HepG2 (cell line): ENCODE data around the gene RPUSD4. TPM values are rescaled to one million over a fixed set of nuclear protein-coding genes. Genes with fewer than 3 reads are reported as not detected.
A peak's percentile ranks its signal among the peaks of the same experiment; 100 is the strongest.

Source experiments
- CREBL2 ChIP-seq: sonication (generic); formaldehyde crosslinking; IDR thresholded peaks from 2 replicates; pipeline ENCODE4 v1.8.1; 2023; ENCODE audit warnings: missing genetic modification reagents, mild to moderate bottlenecking, borderline replicate concordance
- DMAP1 ChIP-seq: IDR thresholded peaks from 2 replicates; pipeline ENCODE4 v1.6.1; 2016
- ELF1 ChIP-seq: sonication (generic); formaldehyde crosslinking; IDR thresholded peaks from 2 replicates; pipeline ENCODE4 v1.4.0; 2020; ENCODE audit warnings: missing genetic modification reagents
- FOXK1 ChIP-seq: sonication (generic); formaldehyde crosslinking; IDR thresholded peaks from 2 replicates; pipeline ENCODE4 v1.4.0; 2020; ENCODE audit warnings: low read depth, missing genetic modification reagents, borderline replicate concordance
- HHEX ChIP-seq: IDR thresholded peaks from 2 replicates; pipeline ENCODE4 v1.6.1; 2016; ENCODE audit warnings: control low read depth
- KDM5B ChIP-seq: sonication (generic); formaldehyde crosslinking; IDR thresholded peaks from 2 replicates; pipeline ENCODE4 v1.4.0; 2020; ENCODE audit warnings: missing genetic modification reagents, mild to moderate bottlenecking, borderline replicate concordance
- NRL ChIP-seq: sonication (generic); formaldehyde crosslinking; IDR thresholded peaks from 2 replicates; pipeline ENCODE4 v1.5.0; 2020; ENCODE audit warnings: missing genetic modification reagents, mild to moderate bottlenecking, moderate library complexity, borderline replicate concordance
- PCBP1 ChIP-seq: fragments of 200-400 bp; formaldehyde crosslinking; IDR thresholded peaks from 2 replicates; pipeline ENCODE4 v1.6.1; 2017; ENCODE audit warnings: mild to moderate bottlenecking, low read depth, low read length, borderline replicate concordance
- REST ChIP-seq, 2 experiments: IDR thresholded peaks; 2 replicates each; pipeline ENCODE4 v1.6.1; 2011 to 2012; ENCODE audit warnings: low read length in 2 of 2, borderline replicate concordance in 1 of 2, low read depth in 1 of 2, mild to moderate bottlenecking in 1 of 2, moderate library complexity in 1 of 2
- SSRP1 ChIP-seq: IDR thresholded peaks from 2 replicates; pipeline ENCODE4 v1.6.1; 2016; ENCODE audit warnings: control low read depth
- TBL1XR1 ChIP-seq: fragments of 150-350 bp; IDR thresholded peaks from 2 replicates; pipeline ENCODE4 v1.6.1; 2014; ENCODE audit warnings: borderline replicate concordance, low read length; ENCODE audit not compliant: partially characterized antibody
- ZFP36 ChIP-seq: fragments of 150-350 bp; IDR thresholded peaks from 2 replicates; pipeline ENCODE4 v1.6.1; 2018; ENCODE audit warnings: borderline replicate concordance, low read length, low read depth; ENCODE audit not compliant: partially characterized antibody
- ZNF589 ChIP-seq: sonication (generic); formaldehyde crosslinking; conservative IDR thresholded peaks from 2 replicates; pipeline ENCODE4 v1.8.0; 2022; ENCODE audit warnings: mild to moderate bottlenecking, moderate library complexity, missing genetic modification reagents
- ZNF678 ChIP-seq: sonication (generic); formaldehyde crosslinking; IDR thresholded peaks from 2 replicates; pipeline ENCODE4 v1.4.0; 2020; ENCODE audit warnings: mild to moderate bottlenecking, missing genetic modification reagents
- ZZZ3 ChIP-seq: sonication (generic); formaldehyde crosslinking; IDR thresholded peaks from 2 replicates; pipeline ENCODE4 v1.4.0; 2020; ENCODE audit warnings: missing genetic modification reagents, mild to moderate bottlenecking, borderline replicate concordance
- polyA plus RNA-seq, 8 experiments: library from polyadenylated mRNA; depleted of rRNA in 3 of 8; stranded (reverse) in 7 of 8; unstranded in 1 of 8; fragments of >200 nt; fragmentation: Illumina TruSeq in 4 of 8; extraction: Trizol in 4 of 8; gene quantifications; 2 replicates each; pipeline versions ENCODE4 v1.2.1 to v1.2.3, GENCODE V29; 2011 to 2016; ENCODE audit warnings: low read depth in 4 of 8, missing spikeins in 1 of 8, mixed read lengths in 1 of 8; ENCODE audit not compliant: insufficient read depth in 1 of 8
- total RNA-seq, 5 experiments: library from RNA; depleted of rRNA; stranded (reverse); fragments of >200 nt; fragmentation: Illumina TruSeq; extraction: Trizol; gene quantifications; 2 replicates each; pipeline ENCODE4 v1.2.3, GENCODE V29; 2016; ENCODE audit warnings: low read depth in 1 of 5
- TF ChIP-seq, protein P1 (sequence below): sonication (generic); formaldehyde crosslinking; IDR thresholded peaks from 2 replicates; pipeline ENCODE4 v1.5.0; 2020; ENCODE audit warnings: mild to moderate bottlenecking, missing genetic modification reagents
- TF ChIP-seq, protein P2 (sequence below): sonication (generic); formaldehyde crosslinking; IDR thresholded peaks from 2 replicates; pipeline ENCODE4 v1.5.0; 2020; ENCODE audit warnings: mild to moderate bottlenecking, missing genetic modification reagents

RPUSD4 gene
- total and polyA plus RNA-seq, 2 of the 13 experiments (the other 11 are each of a cell fraction or from before 2014, with no cell fraction given): 45.0 to 52.9 TPM

DNA sequence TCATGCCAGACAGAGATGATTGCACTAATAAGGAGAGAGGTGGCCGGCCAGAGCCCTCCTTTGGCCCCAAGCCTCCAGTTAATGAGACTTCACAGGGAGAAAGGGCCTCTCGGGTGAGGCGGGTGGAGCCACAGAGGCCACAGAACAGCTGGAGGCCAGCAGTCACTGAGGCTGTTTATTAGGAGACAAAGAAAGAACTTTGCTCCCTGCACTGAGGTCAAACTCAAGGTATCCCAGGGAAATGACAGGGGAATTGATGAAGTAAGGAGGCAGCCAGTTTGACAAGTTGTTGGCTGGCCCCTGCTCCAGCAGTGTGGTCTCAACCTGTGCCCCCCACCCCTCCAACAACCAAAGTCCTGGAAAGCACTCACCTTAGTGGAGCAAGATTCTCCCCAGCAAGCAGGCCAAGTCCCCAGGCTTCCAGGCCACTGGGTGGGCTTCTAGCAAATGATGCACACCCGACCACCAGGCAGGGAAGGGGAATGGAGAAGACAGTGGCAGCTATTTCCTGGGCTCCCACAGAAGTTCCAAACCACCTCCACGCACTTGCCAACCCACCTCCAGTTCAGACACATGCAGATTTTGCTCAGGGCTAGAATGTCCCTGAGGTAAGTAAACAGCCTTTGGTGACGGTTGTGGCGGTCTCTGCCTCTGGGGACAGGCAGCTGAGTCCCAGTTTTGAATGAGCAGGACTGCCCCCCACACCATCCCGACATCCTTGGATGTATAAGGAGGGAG, 53.2 kb downstream of the RPUSD4 start (continued):
- TF ChIP-seq PCBP1 (no peak), CREBL2 (no peak), REST (IDR thresholded peaks at IDR 0.05; ENCODE audit: borderline replicate concordance in 1 of 2, low read depth in 1 of 2, low read length in 2 of 2) (no peak), KDM5B (CRISPR knock-in tag) (0 out of 2 replicates have a peak, but pooled peaks have one; percentile 22), ZFP36 (no peak), ZZZ3 (CRISPR knock-in tag) (no peak), HHEX (no peak), DMAP1 (no peak; the same call in 1 of the 2 replicates), ZNF678 (CRISPR knock-in tag) (no peak), NRL (CRISPR knock-in tag) (no peak), SSRP1 (no peak), ZNF589 (no peak), TBL1XR1 (no peak), ELF1 (CRISPR knock-in tag) (no peak), FOXK1 (CRISPR knock-in tag) (peak; percentile 6; the same call in 1 of the 2 replicates)
- TF ChIP-seq, protein P1, sequence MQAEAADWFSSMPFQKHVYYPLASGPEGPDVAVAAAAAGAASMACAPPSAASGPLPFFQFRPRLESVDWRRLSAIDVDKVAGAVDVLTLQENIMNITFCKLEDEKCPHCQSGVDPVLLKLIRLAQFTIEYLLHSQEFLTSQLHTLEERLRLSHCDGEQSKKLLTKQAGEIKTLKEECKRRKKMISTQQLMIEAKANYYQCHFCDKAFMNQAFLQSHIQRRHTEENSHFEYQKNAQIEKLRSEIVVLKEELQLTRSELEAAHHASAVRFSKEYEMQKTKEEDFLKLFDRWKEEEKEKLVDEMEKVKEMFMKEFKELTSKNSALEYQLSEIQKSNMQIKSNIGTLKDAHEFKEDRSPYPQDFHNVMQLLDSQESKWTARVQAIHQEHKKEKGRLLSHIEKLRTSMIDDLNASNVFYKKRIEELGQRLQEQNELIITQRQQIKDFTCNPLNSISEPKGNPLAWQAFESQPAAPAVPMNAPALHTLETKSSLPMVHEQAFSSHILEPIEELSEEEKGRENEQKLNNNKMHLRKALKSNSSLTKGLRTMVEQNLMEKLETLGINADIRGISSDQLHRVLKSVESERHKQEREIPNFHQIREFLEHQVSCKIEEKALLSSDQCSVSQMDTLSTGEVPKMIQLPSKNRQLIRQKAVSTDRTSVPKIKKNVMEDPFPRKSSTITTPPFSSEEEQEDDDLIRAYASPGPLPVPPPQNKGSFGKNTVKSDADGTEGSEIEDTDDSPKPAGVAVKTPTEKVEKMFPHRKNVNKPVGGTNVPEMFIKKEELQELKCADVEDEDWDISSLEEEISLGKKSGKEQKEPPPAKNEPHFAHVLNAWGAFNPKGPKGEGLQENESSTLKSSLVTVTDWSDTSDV (CRISPR knock-in tag): no peak
- TF ChIP-seq, protein P2, sequence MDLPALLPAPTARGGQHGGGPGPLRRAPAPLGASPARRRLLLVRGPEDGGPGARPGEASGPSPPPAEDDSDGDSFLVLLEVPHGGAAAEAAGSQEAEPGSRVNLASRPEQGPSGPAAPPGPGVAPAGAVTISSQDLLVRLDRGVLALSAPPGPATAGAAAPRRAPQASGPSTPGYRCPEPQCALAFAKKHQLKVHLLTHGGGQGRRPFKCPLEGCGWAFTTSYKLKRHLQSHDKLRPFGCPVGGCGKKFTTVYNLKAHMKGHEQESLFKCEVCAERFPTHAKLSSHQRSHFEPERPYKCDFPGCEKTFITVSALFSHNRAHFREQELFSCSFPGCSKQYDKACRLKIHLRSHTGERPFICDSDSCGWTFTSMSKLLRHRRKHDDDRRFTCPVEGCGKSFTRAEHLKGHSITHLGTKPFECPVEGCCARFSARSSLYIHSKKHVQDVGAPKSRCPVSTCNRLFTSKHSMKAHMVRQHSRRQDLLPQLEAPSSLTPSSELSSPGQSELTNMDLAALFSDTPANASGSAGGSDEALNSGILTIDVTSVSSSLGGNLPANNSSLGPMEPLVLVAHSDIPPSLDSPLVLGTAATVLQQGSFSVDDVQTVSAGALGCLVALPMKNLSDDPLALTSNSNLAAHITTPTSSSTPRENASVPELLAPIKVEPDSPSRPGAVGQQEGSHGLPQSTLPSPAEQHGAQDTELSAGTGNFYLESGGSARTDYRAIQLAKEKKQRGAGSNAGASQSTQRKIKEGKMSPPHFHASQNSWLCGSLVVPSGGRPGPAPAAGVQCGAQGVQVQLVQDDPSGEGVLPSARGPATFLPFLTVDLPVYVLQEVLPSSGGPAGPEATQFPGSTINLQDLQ: no peak
